ENCODE measurements around the gene C13orf46.

C13orf46 gene

DNA sequence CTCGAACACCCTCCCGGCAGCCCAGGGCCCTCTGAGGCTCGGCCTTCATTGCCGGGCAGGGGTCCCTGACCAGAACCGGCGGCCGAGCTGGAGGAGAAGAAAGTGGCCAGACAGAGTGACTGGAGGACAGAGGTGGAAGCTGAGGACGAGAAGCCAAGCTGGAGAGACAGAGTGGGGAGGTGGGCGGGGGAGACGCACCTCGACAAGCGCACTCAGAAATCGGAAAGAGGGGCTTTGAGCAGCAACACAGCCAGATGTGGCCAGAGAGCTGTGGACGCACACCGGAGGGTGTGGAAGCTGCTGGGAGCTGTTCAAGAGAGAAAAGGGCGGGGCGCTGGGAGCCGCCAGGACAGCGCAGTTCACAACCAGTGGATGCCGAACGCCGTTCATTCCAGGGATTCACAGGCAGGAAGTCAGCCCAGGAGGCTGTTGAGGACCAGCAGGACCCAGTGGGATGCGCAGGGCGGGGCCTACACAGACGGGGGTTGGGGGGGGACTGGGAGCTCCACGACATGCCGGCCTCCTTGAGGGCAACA is 28.2 kb upstream of the C13orf46 start:
- DNase-seq (ENCODE audit: low read depth), result no peak
- no peak overlapping the region for H3K4me3 ChIP-seq (ENCODE audit: low read depth, low read length)
- no peak for TF ChIP-seq CTCF (conservative IDR thresholded peaks at IDR 0.05; ENCODE audit: low read depth, low read length)

DNA sequence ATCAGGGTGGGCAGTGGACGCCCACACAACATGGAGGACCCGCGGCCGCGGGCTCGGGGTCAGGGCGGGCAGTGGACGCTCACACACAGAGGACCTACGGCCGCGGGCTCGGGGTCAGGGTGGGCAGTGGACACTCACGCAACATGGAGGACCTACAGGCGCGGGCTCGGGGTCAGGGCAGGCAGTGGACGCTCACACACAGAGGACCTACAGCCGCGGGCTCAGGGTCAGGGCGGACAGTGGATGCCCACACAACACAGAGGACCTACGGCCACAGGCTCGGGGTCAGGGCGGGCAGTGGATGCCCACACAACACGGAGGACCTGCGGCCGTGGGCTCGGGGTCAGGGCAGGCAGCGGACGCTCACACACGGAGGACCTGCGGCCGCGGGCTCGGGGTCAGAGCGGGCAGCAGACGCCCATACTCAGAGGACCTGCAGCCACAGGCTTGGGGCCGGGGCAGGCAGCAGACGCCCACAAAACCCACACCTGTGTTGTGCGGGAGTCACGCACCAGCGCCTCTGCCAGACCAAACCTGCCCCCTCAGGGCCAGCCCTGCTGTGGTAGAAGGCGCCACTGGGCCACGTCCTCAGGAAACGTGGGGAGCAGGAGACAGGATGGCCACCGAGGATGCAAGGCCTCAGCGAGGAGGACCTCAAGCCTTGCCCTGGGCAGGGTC is 27.6 kb upstream of the C13orf46 start:
- no peak for DNase-seq (ENCODE audit: low read depth)
- H3K4me3 ChIP-seq (ENCODE audit: low read depth, low read length), result no peak overlapping the region
- no peak for TF ChIP-seq CTCF (conservative IDR thresholded peaks at IDR 0.05; ENCODE audit: low read depth, low read length)

- DNase-seq (ENCODE audit: low read depth), result no peak
- no peak for TF ChIP-seq CTCF (conservative IDR thresholded peaks at IDR 0.05; ENCODE audit: low read depth, low read length)
- no peak overlapping the region for H3K4me3 ChIP-seq (ENCODE audit: low read depth, low read length)
Observed at GRCh38 chr13:114000151-114001040, 26.5 kb upstream of the C13orf46 start.

DNA sequence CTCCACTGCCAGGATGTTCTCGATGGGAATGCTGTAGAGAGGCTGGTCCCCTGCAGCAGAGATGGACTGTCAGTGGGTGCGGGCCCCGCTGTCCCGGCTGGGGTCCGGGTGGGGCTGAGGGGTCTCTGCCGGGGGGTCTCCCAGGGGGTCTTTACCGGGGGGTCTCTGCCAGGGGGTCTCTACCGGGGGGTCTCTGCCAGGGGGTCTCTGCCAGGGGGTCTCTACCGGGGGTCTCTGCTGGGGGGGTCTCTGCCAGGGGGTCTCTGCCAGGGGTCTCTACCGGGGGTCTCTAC is 25.7 kb upstream of the C13orf46 start:
- no peak for DNase-seq (ENCODE audit: low read depth)
- TF ChIP-seq CTCF (conservative IDR thresholded peaks at IDR 0.05; ENCODE audit: low read depth, low read length), result no peak
- no peak overlapping the region for H3K4me3 ChIP-seq (ENCODE audit: low read depth, low read length)

- no peak for TF ChIP-seq CTCF (conservative IDR thresholded peaks at IDR 0.05; ENCODE audit: low read depth, low read length)
- DNase-seq (ENCODE audit: low read depth), result no peak
- H3K4me3 ChIP-seq (ENCODE audit: low read depth, low read length), result no peak overlapping the region
Observed at GRCh38 chr13:113998781-113999617, 25.1 kb upstream of the C13orf46 start.

DNA sequence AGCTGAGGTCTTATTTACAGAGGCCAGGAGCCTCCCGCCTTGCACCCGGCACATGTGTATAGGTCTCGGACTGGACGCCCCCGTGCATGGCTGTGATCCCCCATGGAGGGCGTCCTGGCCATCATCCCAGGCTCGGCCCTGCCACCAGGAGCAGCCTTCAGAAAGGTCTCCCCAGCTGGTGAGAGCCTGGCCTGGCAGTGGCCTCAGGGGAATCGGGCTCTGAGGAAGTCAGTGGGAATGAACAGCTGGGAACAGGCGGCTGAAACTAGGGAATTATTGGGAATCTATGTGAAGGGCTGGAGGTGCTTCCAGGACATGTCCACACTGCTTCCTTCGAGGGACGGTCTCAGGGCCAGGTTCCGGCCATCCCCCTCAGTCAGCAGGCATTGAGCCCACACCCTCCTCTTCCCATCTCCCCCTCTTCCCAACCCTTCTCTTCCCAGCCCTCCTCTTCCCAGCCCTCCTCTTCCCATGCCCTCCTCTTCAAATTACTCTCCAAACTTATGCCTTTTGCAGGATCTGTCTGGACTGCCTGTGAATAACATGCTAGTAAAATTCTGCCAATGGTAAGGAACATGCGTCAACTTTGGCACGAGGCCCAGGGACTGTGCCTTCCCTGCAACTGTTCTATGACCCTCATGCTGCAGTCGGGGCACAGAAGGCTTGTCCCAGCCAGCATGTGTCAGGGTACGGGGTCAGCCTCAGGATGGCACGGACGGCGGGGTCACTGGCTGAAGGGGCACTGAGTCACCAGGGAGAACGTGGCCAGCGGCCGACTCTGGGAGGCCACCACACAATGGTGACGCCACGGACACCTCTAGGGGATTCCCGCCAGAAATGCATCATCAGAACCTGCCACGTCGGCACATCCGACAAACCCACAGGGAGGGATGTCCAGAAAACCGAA is 24.2 kb upstream of the C13orf46 start:
- no peak overlapping the region for H3K4me3 ChIP-seq (ENCODE audit: low read depth, low read length)
- TF ChIP-seq CTCF (conservative IDR thresholded peaks at IDR 0.05; ENCODE audit: low read depth, low read length), result no peak
- peak; percentile 61 for DNase-seq (ENCODE audit: low read depth)
